Activated CD4-positive, alpha-beta T cell treated with anti-CD3 and anti-CD28 coated beads for 1 hour (primary cell): ENCODE data around the gene TM4SF18.

Source experiments
- DNase-seq: peaks from one replicate; pipeline ENCODE4 v3.0.0-alpha.2; 2020

TM4SF18 gene

GRCh38 chr3:149278911-149279310 is 54.5 kb downstream of the TM4SF18 start:
- no peak for DNase-seq

- no peak for DNase-seq
Measured at GRCh38 chr3:149277331-149277813, 56.1 kb downstream of the TM4SF18 start.

- DNase-seq, result no peak
Measured at GRCh38 chr3:149276619-149277018, 56.8 kb downstream of the TM4SF18 start.

GRCh38 chr3:149274220-149274619 is 59.2 kb downstream of the TM4SF18 start:
- no peak for DNase-seq

GRCh38 chr3:149273096-149273751 is 60.2 kb downstream of the TM4SF18 start:
- DNase-seq, result no peak

- no peak for DNase-seq
Measured at GRCh38 chr3:149271669-149272068, 61.8 kb downstream of the TM4SF18 start.

- no peak for DNase-seq
Measured at GRCh38 chr3:149270180-149270579, 63.3 kb downstream of the TM4SF18 start.

GRCh38 chr3:149269687-149270086 is 63.7 kb downstream of the TM4SF18 start:
- no peak for DNase-seq
